H9 (cell line): ENCODE measurements around the gene LINGO4. TPM values are rescaled to one million over a fixed set of nuclear protein-coding genes. Genes with fewer than 3 reads are reported as not detected.

Source experiments
- DNase-seq: peaks from one replicate; pipeline ENCODE4 v3.0.0-alpha.2; 2017
- H2AFZ ChIP-seq: one replicate; pipeline ENCODE4 v1.6.1; 2013; ENCODE audit warnings: mild to moderate bottlenecking, low read length, control low read depth, moderate library complexity
- H2AK5ac ChIP-seq: 2 replicates; pipeline ENCODE4 v1.6.1; 2013; ENCODE audit warnings: low read length, control low read depth, mixed read lengths; ENCODE audit not compliant: insufficient read length
- H2BK120ac ChIP-seq: one replicate; pipeline ENCODE4 v1.6.1; 2013; ENCODE audit warnings: low read depth, mild to moderate bottlenecking, low read length, control low read depth, inconsistent platforms; ENCODE audit not compliant: poor library complexity, severe bottlenecking
- H2BK12ac ChIP-seq: 2 replicates; pipeline ENCODE4 v1.6.1; 2013; ENCODE audit warnings: low read length, control low read depth, mixed read lengths, low read depth; ENCODE audit not compliant: insufficient read length
- H2BK15ac ChIP-seq: 2 replicates; pipeline ENCODE4 v1.6.1; 2013; ENCODE audit warnings: low read depth, low read length, control low read depth
- H2BK20ac ChIP-seq: one replicate; pipeline ENCODE4 v1.6.1; 2013; ENCODE audit warnings: low read depth, mild to moderate bottlenecking, low read length, control low read depth, inconsistent platforms; ENCODE audit not compliant: poor library complexity, severe bottlenecking
- H2BK5ac ChIP-seq: 2 replicates; pipeline ENCODE4 v1.6.1; 2013; ENCODE audit warnings: low read length, control low read depth, mixed read lengths; ENCODE audit not compliant: insufficient read length
- H3K14ac ChIP-seq: 2 replicates; pipeline ENCODE4 v1.6.1; 2013; ENCODE audit warnings: low read length, control low read depth; ENCODE audit not compliant: insufficient read depth
- H3K18ac ChIP-seq: 2 replicates; pipeline ENCODE4 v1.6.1; 2013; ENCODE audit warnings: low read depth, mild to moderate bottlenecking, mixed read lengths, low read length, control low read depth; ENCODE audit not compliant: insufficient read length
- H3K23ac ChIP-seq: 2 replicates; pipeline ENCODE4 v1.6.1; 2013; ENCODE audit warnings: low read length, control low read depth, mixed read lengths, low read depth; ENCODE audit not compliant: insufficient read length
- H3K23me2 ChIP-seq: 2 replicates; pipeline ENCODE4 v1.6.1; 2013; ENCODE audit warnings: low read depth, mild to moderate bottlenecking, mixed read lengths, low read length, control low read depth; ENCODE audit not compliant: insufficient read length, poor library complexity, severe bottlenecking
- H3K27ac ChIP-seq: 2 replicates; pipeline ENCODE4 v1.5.1; 2013; ENCODE audit warnings: low read length, control low read depth, mixed read lengths, low read depth; ENCODE audit not compliant: insufficient read length
- H3K27me3 ChIP-seq: 2 replicates; pipeline ENCODE4 v1.6.1; 2013; ENCODE audit warnings: low read length, control low read depth, inconsistent platforms; ENCODE audit not compliant: insufficient read depth
- H3K4ac ChIP-seq: 2 replicates; pipeline ENCODE4 v1.6.1; 2013; ENCODE audit warnings: low read depth, mild to moderate bottlenecking, control low read depth, inconsistent platforms, low read length, moderate library complexity
- H3K4me1 ChIP-seq: 2 replicates; pipeline ENCODE4 v1.6.1; 2013; ENCODE audit warnings: low read length, control low read depth, inconsistent platforms; ENCODE audit not compliant: insufficient read depth
- H3K4me2 ChIP-seq: 2 replicates; pipeline ENCODE4 v1.6.1; 2013; ENCODE audit warnings: low read length, control low read depth, mixed read lengths; ENCODE audit not compliant: insufficient read length, insufficient read depth
- H3K56ac ChIP-seq: 2 replicates; pipeline ENCODE4 v1.6.1; 2013; ENCODE audit warnings: low read depth, mild to moderate bottlenecking, mixed read lengths, low read length, control low read depth; ENCODE audit not compliant: insufficient read length
- H3K79me1 ChIP-seq: 2 replicates; pipeline ENCODE4 v1.6.1; 2013; ENCODE audit warnings: low read depth, mild to moderate bottlenecking, moderate library complexity, low read length, control low read depth, inconsistent platforms; ENCODE audit not compliant: insufficient read depth, poor library complexity, severe bottlenecking
- H3K79me2 ChIP-seq: 2 replicates; pipeline ENCODE4 v1.6.1; 2013; ENCODE audit warnings: low read length, control low read depth, inconsistent platforms; ENCODE audit not compliant: insufficient read depth
- H3K9ac ChIP-seq: 2 replicates; pipeline ENCODE4 v1.6.1; 2013; ENCODE audit warnings: low read length, control low read depth, mixed read lengths; ENCODE audit not compliant: insufficient read length; ENCODE audit errors: extremely low read depth
- H3K9me3 ChIP-seq: one replicate; pipeline ENCODE4 v1.6.1; 2013; ENCODE audit warnings: low read depth, low read length, inconsistent platforms; ENCODE audit not compliant: control insufficient read depth
- H3T11ph ChIP-seq: one replicate; pipeline ENCODE4 v1.6.1; 2013; ENCODE audit warnings: mild to moderate bottlenecking, low read length, control low read depth, inconsistent platforms
- H4K20me1 ChIP-seq: one replicate; pipeline ENCODE4 v1.6.1; 2013; ENCODE audit not compliant: control insufficient read depth, insufficient read length, insufficient read depth
- H4K5ac ChIP-seq: 2 replicates; pipeline ENCODE4 v1.6.1; 2013; ENCODE audit warnings: low read depth, mild to moderate bottlenecking, mixed read lengths, low read length, control low read depth; ENCODE audit not compliant: insufficient read length
- H4K8ac ChIP-seq: replicated peaks from 2 replicates; pipeline ENCODE4 v1.6.1; 2013; ENCODE audit warnings: low read length, control low read depth, mixed read lengths, low read depth; ENCODE audit not compliant: insufficient read length
- H4K91ac ChIP-seq: 2 replicates; pipeline ENCODE4 v1.6.1; 2013; ENCODE audit warnings: low read depth, mild to moderate bottlenecking, moderate library complexity, mixed read lengths, low read length, control low read depth; ENCODE audit not compliant: insufficient read length
- H3K27ac Mint-ChIP-seq, 3 experiments: 2 replicates in 2 of 3; 3 replicates in 1 of 3; pipeline ENCODE4 v1.8.0; 2020 to 2021; ENCODE audit warnings: mixed read lengths in 3 of 3, mild to moderate bottlenecking in 1 of 3, moderate library complexity in 1 of 3
- H3K27me3 Mint-ChIP-seq: 2 replicates; pipeline ENCODE4 v1.8.0; 2021; ENCODE audit warnings: low read depth, mild to moderate bottlenecking, moderate library complexity, mixed read lengths
- H3K36me3 Mint-ChIP-seq, 3 experiments: 2 replicates in 2 of 3; 3 replicates in 1 of 3; pipeline ENCODE4 v1.8.0; 2020 to 2021; ENCODE audit warnings: low read depth in 3 of 3, mixed read lengths in 3 of 3; ENCODE audit not compliant: insufficient read depth in 1 of 3
- H3K4me1 Mint-ChIP-seq, 2 experiments: 2 replicates each; pipeline ENCODE4 v1.8.0; 2020; ENCODE audit warnings: mixed read lengths in 2 of 2
- H3K4me3 Mint-ChIP-seq, 2 experiments: 2 replicates in 1 of 2; 3 replicates in 1 of 2; pipeline ENCODE4 v1.8.0; 2020 to 2021; ENCODE audit warnings: mild to moderate bottlenecking in 2 of 2, mixed read lengths in 2 of 2, moderate library complexity in 1 of 2
- H3K9me3 Mint-ChIP-seq, 2 experiments: 2 replicates in 1 of 2; 3 replicates in 1 of 2; pipeline ENCODE4 v1.8.0; 2020; ENCODE audit warnings: mild to moderate bottlenecking in 2 of 2, mixed read lengths in 2 of 2, moderate library complexity in 1 of 2
- CTCF ChIP-seq: fragments of 200-600 bp; sonication (generic); conservative IDR thresholded peaks from 3 replicates; pipeline ENCODE4 v1.8.0; 2021; ENCODE audit warnings: antibody characterized with exemption, mild to moderate bottlenecking
- WGBS: extraction: QIAGEN DNeasy Blood & Tissue Kit; methylation state at CpG from one replicate; pipeline ENCODE4 v1.1.7; 2013; ENCODE audit warnings: missing lambda C conversion rate, low lambda C conversion rate, mixed read lengths; ENCODE audit not compliant: insufficient read length; ENCODE audit errors: extremely low coverage; 5-methylcytosine and 5-hydroxymethylcytosine counted together
- total RNA-seq: library from RNA; stranded (reverse); gene quantifications from 2 replicates; pipeline ENCODE4 v1.2.1, GENCODE V29; 2021

The LINGO4 gene
- total RNA-seq, 1 experiment from 2014 or later = not detected

- H4K20me1 ChIP-seq = no peaks in the 10 kb centered on the region
- no peaks in the 10 kb centered on the region for H3K9me3 ChIP-seq
- H3K27ac ChIP-seq = no peak overlapping the region
- no peak overlapping the region for H2BK20ac ChIP-seq
- no peak overlapping the region for H3K4ac ChIP-seq
- no peak overlapping the region for H2AK5ac ChIP-seq
- no peak overlapping the region for H4K8ac ChIP-seq
- no peak overlapping the region for H3K23ac ChIP-seq
- H3K27ac Mint-ChIP-seq = no peak overlapping the region
- no peaks in the 10 kb centered on the region for H3K27me3 ChIP-seq
- no peak overlapping the region for H3K18ac ChIP-seq
- H2AFZ ChIP-seq = no peak overlapping the region
- DNase-seq = no peak
- no peak overlapping the region for H2BK5ac ChIP-seq
- WGBS = no CpG with 5 or more reads among the region's 8 CpGs
- no peak for TF ChIP-seq CTCF
- H3K56ac ChIP-seq = no peak overlapping the region
- no peak overlapping the region for H4K91ac ChIP-seq
- H3K4me2 ChIP-seq = no peak overlapping the region
- no peak overlapping the region; the same call in 1 of the 2 replicates for H3K14ac ChIP-seq
- no peaks in the 10 kb centered on the region for H3K9me3 Mint-ChIP-seq
- H3K36me3 Mint-ChIP-seq = no peaks in the 10 kb centered on the region
- H3K79me1 ChIP-seq = no peaks in the 10 kb centered on the region
- no peaks in the 10 kb centered on the region for H3K4me1 ChIP-seq
- H3K27me3 Mint-ChIP-seq = peaks cover 11% of the 10 kb centered on the region
- H3K23me2 ChIP-seq = no peaks in the 10 kb centered on the region
- no peak overlapping the region for H2BK15ac ChIP-seq
- H2BK12ac ChIP-seq = no peak overlapping the region
- H3K4me3 Mint-ChIP-seq = no peak overlapping the region
- no peak overlapping the region for H2BK120ac ChIP-seq
- H3K79me2 ChIP-seq = no peaks in the 10 kb centered on the region
- H4K5ac ChIP-seq = no peak overlapping the region
- peaks cover 3 to 16% of the 10 kb centered on the region in 2 experiments; a peak in 3 of 4 replicates for H3K4me1 Mint-ChIP-seq
- H3T11ph ChIP-seq = no peak overlapping the region
- H3K9ac ChIP-seq = no peak overlapping the region
Observed at GRCh38 chr1:151800830-151801229, 4.4 kb downstream of the LINGO4 start.
